Raji (cell line): ENCODE data around the gene MAD2L1.

Experiments
- POLR2A ChIP-seq: IDR thresholded peaks from 2 replicates; pipeline ENCODE4 v1.6.1; 2011; ENCODE audit warnings: low read depth, low read length, control low read depth; ENCODE audit not compliant: insufficient read depth

Gene MAD2L1

DNA sequence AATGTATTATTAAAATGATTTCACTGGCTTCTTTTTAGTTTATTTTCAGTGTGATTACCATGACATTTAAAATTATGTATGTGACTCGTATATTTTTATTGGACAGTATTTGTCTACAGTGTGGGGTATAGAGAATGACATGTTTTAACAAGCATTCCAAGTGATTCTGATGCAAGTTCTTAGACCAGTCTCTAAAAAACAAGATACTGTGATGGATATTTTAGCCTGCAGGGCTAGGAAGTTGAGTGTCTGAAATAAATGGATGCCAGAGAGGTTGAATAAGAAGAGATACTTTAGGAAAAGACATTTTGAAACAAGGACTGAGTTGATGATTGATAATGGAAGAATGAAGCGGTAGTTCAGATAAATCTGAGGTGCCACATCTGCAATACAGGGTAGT is 3.5 kb upstream of the MAD2L1 start:
- TF ChIP-seq POLR2A, result no peak

DNA sequence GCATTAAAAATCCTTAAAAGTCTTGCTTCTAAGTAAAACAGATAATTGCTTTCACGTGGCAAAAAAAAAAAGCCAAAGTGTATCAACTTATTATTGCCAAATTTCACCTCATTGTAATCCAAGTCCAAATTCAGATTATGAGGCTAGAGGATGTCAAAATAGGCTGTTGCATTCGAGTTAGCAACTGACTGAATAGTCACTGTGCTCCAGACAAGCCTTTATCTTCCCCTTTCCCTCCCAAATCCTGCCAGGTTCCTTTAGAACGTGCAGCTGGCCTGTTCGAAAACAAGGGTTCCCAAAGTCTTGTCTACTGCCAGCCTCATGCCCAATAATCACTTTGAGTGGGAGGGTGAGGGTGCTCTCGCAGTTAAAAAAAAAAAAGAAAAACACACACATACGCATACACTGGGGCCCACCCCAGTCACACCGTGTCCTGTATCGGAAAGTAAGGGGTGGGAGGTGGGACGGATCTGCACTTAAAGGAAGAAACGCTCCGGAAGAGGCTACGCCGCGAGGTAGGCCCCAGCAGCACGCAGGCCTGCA is 603 bp downstream of the MAD2L1 start:
- no peak for TF ChIP-seq POLR2A

DNA sequence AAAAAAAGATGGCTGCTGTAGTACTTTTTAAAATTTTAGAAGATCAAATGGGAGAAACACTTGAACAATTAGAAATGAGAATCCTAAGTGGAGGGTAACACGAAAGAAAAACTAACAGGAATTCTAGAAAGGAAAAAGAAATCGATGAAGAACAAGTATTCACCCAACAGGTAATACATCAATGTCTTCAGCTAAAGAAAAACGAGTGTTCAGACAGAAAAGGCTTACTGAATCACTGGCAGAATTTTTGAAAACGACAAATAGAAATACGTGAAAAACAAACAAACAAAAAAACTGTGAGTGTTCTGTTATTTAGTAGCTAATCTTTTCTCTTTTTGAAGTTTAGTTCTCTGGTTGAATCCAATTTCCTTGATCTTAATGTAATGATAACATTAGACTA is 1.8 kb downstream of the MAD2L1 start:
- no peak for TF ChIP-seq POLR2A

DNA sequence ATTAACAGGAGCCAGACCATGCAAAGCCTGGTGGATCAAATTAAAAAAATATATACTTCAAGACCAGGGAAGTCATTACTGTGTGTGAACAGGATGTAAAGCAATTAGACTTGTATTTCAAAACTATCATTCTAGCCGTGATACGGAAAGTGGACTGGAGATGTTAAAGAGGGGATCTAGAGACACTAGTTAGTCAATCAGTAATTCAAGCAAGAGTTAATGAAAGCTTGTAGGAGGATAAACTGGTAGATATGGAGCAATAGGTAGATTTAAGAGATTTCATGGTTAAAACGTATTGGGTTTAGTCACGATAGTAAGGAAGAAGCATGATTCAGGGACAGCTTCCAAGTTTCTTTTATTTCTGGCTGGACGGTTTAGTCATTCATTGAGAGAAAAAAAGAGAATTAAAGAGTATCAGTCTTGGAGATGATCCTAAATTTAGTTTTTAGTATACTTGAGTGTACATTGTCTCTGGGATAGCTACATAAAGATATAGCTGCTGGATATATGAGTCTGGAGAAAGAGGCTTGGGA is 3.9 kb downstream of the MAD2L1 start:
- TF ChIP-seq POLR2A, result no peak

DNA sequence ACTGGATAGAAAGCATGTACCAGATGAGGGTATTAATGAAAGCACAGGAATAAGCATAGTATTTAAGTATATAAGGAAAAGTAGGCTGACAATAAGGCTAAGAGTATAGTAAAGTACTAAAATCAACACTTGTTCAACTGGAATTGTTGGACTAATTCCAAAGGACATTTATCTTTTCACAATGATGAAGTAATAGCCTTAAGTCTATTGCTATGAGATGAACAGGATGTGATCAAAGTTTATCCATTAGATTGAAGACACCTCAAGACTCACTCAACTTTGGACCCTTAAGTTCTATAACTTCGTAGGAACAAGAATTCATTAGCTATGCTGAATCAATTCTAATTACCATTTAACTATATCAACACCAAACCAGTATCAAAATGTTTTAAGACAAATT is 7.6 kb downstream of the MAD2L1 start:
- TF ChIP-seq POLR2A, result no peak

DNA sequence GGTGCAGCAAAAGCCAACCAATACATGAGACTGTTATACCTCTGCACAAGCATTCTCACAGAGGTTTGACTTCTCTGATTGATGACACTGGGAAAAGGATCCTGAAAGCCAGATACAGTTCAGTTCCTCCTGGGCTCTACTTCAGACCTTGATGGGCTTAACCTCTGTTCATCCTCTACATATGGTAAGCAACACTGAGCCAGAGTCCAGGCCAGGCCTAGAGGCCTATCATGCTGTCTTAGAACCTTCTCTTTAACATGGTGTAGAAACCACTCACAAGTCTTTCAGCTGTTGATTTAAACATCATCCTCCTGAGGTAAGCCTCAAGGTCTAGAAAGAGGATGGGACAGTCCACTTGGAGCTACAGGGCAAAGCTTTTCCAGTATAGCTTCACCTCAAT is 9.2 kb downstream of the MAD2L1 start:
- no peak for TF ChIP-seq POLR2A

DNA sequence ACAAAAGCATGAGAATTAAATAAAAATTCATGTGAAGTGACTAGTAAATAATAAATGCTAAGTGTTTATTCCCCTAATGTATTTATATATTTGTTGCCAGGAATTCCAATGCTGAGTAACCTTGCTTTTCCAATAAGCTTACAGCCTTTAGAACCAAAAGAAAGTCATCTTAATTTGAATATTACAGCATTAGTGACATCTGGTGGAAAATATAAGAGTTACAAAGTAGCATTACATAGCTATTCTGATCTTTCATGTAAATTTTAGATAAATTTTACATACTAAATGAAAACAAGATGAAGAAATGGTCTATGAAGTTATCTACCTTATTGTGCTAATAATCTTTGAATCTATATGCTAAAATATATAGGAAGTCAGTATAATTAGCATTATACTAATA is 10.4 kb downstream of the MAD2L1 start:
- TF ChIP-seq POLR2A, result no peak

DNA sequence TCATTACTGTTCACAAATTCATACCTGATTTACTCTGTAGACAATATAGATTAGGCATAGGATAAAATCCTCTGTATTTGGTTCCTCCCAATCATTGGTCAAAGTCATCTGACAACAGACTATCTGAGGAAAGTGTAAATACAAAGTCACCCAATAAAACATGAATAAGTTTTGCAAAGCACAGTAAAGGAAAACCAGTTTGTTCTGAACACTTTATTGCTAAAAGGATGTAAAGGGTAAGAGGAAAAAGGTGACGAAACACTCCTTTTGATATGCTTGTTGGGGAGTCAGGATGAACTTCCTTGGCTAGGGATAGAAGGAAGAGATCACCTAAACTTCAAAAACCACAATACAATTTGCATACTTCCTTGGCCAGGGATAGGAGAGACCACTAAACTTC is 10.9 kb downstream of the MAD2L1 start:
- TF ChIP-seq POLR2A, result no peak

DNA sequence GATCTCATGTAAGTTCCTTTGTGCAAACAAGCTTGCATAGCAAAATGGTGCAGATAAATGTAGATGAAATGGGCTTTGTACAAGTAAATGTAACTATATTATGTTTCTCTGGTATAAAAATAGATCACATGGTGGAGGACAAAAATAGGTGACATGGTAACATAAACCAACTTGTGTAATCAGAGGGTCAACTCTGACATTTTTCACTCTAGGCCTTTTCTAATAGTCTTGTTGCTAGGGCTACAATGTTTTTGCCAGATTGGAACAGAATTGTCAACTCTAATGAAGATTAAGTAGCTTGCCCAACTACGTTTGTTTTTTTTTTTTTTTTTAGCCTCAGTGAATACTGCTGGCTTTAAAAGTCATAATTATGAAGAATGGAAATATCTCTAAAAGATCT is 11.5 kb downstream of the MAD2L1 start:
- no peak for TF ChIP-seq POLR2A

DNA sequence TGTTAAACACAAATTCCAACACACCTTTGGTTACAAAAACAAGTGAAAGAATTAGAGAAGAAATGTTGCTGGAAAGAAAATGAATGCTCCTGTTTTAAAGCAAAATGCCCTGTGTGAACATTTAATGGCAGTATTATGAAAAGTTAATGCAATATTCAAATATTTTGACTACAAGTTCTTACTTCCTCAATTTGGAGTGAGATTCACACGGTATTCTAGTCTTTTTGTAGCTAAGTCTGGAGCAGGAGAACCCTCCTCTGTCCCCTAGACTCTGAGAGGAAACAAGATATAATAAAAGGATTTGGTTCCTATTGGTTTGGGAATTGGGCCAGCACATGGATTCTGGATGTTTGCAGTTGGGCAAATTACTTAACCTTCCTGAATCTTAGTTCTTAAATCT is 12.7 kb downstream of the MAD2L1 start:
- no peak for TF ChIP-seq POLR2A

DNA sequence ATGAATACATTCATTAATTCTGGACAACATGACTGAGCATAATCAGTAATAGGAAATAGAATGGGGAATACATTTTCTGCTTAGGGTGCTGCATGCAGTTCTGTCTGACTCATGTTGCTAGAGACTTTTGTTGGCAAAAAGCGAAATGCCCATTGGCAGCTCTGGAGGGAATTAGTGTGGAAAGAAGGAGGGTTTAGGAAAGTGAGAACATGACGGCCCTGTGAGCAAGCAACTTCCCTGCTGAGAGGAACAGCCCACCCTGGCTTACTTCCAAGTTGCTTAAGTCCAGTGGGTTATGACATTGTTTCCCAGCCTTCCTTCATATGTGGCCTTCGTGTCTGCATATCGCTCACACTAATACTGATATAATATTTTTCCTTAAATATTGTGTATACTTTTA is 13.8 kb downstream of the MAD2L1 start:
- no peak for TF ChIP-seq POLR2A

DNA sequence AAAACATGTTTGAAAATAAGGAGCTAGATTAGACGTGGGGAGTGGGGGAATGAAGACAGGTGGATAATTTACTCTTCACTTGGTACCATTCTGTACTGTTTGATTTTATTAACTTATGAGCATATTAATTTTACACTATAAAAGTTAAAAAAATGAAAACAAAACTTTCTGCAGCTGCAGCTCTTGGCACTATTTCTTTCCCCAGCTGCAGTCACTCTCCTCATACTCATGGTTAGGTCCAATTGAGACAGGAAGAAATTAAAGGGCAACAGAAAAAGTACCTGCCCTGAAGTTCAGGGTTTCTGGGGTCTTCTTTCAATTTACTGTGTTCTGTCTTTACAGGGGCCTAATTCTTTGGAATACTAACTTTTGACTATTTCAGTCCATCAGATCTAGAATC is 15.4 kb downstream of the MAD2L1 start:
- no peak for TF ChIP-seq POLR2A

DNA sequence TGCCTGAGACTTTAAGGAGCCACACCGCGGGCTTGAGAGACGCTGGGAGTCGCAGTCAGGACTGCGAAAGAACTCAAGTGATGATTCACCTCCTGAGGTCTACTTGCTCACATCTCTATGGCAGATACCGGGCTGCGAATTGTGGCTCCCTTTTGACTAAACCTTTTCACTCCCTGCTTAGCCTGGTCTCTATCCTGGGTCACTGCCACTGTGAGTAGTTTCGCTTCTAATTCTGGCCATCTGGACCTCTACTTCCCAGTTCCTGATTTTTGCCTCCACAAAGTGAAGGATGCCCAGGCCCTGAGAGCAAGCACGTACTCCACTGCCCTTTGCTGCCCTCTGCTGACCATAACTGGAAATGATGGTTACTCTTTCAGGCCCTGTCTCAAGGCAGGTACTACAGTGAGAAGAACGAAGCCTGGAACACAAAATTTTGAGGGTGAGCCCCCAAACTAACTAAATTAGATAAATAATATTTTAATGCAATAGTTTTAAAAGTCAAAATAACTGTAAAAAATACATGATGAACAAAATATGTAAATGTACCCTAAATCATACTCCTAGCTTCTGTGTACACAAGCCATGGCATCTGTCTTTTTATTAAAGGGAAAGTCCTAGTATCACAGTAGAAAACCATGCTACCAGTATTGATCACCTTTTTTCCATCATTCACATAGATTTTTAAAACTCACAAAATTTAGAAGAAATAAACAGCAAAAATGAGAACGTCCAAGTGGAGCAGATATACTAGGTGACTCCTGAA is 16.7 kb downstream of the MAD2L1 start:
- no peak for TF ChIP-seq POLR2A

DNA sequence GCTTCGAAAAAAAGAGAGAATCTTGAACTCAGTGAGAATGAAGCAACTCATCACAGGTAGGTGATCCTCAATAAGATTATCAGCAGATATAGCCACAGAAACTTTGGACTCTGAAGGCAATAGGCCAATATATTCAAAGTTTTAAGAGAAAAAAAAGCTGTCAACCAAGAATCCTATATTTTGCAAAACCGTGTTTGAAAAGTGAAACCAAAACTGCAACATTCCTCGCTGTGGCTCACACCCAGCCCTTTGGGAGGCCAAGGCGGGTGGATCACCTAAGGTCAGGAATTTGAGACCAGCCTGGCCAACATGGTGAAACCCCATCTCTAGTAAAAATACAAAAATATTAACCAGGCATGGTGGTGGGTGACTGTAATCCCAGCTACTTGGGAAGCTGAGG is 22.8 kb downstream of the MAD2L1 start:
- no peak for TF ChIP-seq POLR2A

DNA sequence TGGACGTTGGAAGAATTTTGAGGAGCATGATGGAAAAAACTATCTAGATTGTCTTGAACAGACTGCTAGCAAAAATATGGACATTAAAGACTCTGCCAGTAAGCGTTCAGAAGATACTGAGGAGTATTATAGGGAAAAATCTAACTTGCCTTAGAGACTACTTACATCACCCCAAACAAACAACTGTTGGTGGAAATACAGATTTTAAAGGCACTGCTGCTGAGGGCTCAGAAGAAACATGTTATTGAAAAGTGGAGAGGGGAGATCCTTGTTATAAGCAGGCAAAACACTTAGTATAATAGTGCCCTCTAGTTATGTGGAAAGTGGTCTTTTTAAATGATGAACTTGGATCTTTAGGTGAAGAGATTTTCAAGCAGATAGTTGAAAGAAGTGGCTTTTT is 29.2 kb downstream of the MAD2L1 start:
- no peak for TF ChIP-seq POLR2A

DNA sequence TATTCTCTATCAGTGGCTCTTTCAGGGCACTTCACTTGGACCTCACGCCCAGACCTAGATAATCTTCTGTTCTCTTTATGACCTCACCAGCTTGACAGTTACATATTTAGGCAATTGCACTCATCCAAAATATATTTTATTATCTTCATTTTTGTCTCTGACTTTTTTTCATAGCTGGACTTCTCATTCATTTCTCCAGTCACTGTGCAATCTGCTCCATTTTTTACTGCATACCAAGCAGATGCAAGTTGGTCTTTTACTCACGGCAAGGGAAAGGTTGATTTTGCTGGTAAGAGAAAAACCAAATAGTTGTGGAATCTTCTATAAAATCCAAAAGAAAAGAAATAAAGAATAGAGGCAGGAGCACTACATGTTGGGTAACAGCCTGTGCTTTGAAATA is 31.7 kb downstream of the MAD2L1 start:
- no peak for TF ChIP-seq POLR2A

DNA sequence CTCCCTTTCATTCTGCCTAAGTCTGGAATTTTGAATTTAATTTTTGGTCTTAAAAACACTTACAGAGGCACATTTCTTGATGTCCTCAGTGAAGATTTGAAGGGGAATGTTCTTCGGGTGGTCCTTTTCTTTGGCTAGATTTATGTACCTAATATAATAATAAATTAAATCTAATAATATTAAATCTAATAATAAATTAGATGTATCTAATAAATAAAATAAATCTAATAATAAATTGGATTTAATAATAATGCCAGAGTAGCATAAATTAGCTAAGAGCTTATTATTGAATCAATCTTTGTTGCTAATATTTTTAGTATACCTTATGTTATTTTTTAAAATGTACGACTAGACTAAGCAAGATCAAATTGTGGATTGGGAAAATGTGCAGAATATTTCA is 39.8 kb downstream of the MAD2L1 start:
- TF ChIP-seq POLR2A, result no peak
